OCI-LY3 (cell line): ENCODE results near the gene SYT11.

Experiments used
- H2AFZ ChIP-seq: fragments of 200-600, 300-600 bp; shearing (Covaris generic); 2 replicates; pipeline ENCODE4 v1.6.0; 2014; ENCODE audit warnings: antibody characterized with exemption, low read depth, low read length
- H3K27ac ChIP-seq: fragments of 200-600, 300-600 bp; sonication (generic); 2 replicates; pipeline ENCODE4 v1.5.1; 2014; ENCODE audit warnings: mild to moderate bottlenecking, low read length, moderate library complexity, mixed read lengths
- H3K27me3 ChIP-seq: fragments of 200-600, 300-600 bp; sonication (generic); 2 replicates; pipeline ENCODE4 v1.6.1; 2014; ENCODE audit warnings: low read depth, low read length, mixed read lengths
- H3K36me3 ChIP-seq: fragments of 200-600, 300-600 bp; sonication (generic); replicated peaks from 2 replicates; pipeline ENCODE3; 2014; ENCODE audit warnings: low read depth, low read length, mixed read lengths
- H3K4me1 ChIP-seq: fragments of 300-600, 200-600 bp; sonication (generic); 2 replicates; pipeline ENCODE4 v1.6.1; 2014; ENCODE audit warnings: low read length, mixed read lengths
- H3K4me2 ChIP-seq: fragments of 200-600, 300-600 bp; sonication (generic); 2 replicates; pipeline ENCODE4 v1.6.1; 2014; ENCODE audit warnings: low read length, mixed read lengths
- H3K4me3 ChIP-seq: fragments of 300-600, 200-600 bp; sonication (generic); 2 replicates; pipeline ENCODE4 v1.5.1; 2014; ENCODE audit warnings: antibody characterized with exemption, mild to moderate bottlenecking, low read length, moderate library complexity
- H3K79me2 ChIP-seq: fragments of 300-600, 200-600 bp; shearing (Covaris generic); 2 replicates; pipeline ENCODE4 v1.6.1; 2014; ENCODE audit warnings: mild to moderate bottlenecking, low read length, mixed read lengths
- H3K9ac ChIP-seq: fragments of 300-600, 200-600 bp; shearing (Covaris generic); 2 replicates; pipeline ENCODE4 v1.6.0; 2014; ENCODE audit warnings: mild to moderate bottlenecking, low read length, moderate library complexity
- H3K9me3 ChIP-seq: fragments of 200-600, 300-600 bp; shearing (Covaris generic); 2 replicates; pipeline ENCODE4 v1.6.1; 2014; ENCODE audit warnings: low read length, mixed read lengths; ENCODE audit not compliant: insufficient read depth
- H4K20me1 ChIP-seq: fragments of 200-600, 300-600 bp; sonication (generic); 2 replicates; pipeline ENCODE4 v1.6.1; 2016; ENCODE audit warnings: low read length, mixed read lengths; ENCODE audit not compliant: insufficient read depth
- EZH2phosphoT487 ChIP-seq: fragments of 200-600 bp; shearing (Covaris generic); IDR thresholded peaks from 2 replicates; pipeline ENCODE4 v1.6.1; 2018; ENCODE audit warnings: antibody characterized with exemption, mixed run types, low read depth
- TF ChIP-seq, protein P1 (sequence below): fragments of 200-600, 300-600 bp; sonication (generic); IDR thresholded peaks from 2 replicates; pipeline ENCODE4 v1.5.1; 2014; ENCODE audit warnings: antibody characterized with exemption, low read length, low read depth

Gene SYT11

GRCh38 chr1:155904261-155904660 lies 44.9 kb downstream of the SYT11 start:
- Histone ChIP-seq H3K9ac (no peak overlapping the region), H2AFZ (no peak overlapping the region), H4K20me1 (no peaks in the 10 kb centered on the region), H3K79me2 (no peaks in the 10 kb centered on the region), H3K27ac (no peak overlapping the region), H3K36me3 (peaks cover 38% of the 10 kb centered on the region), H3K4me1 (no peaks in the 10 kb centered on the region), H3K27me3 (no peaks in the 10 kb centered on the region), H3K4me2 (no peak overlapping the region), H3K4me3 (no peak overlapping the region), H3K9me3 (no peaks in the 10 kb centered on the region)
- TF ChIP-seq EZH2phosphoT487 = no peak
- TF ChIP-seq, protein P1, sequence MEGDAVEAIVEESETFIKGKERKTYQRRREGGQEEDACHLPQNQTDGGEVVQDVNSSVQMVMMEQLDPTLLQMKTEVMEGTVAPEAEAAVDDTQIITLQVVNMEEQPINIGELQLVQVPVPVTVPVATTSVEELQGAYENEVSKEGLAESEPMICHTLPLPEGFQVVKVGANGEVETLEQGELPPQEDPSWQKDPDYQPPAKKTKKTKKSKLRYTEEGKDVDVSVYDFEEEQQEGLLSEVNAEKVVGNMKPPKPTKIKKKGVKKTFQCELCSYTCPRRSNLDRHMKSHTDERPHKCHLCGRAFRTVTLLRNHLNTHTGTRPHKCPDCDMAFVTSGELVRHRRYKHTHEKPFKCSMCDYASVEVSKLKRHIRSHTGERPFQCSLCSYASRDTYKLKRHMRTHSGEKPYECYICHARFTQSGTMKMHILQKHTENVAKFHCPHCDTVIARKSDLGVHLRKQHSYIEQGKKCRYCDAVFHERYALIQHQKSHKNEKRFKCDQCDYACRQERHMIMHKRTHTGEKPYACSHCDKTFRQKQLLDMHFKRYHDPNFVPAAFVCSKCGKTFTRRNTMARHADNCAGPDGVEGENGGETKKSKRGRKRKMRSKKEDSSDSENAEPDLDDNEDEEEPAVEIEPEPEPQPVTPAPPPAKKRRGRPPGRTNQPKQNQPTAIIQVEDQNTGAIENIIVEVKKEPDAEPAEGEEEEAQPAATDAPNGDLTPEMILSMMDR = no peak

DNA sequence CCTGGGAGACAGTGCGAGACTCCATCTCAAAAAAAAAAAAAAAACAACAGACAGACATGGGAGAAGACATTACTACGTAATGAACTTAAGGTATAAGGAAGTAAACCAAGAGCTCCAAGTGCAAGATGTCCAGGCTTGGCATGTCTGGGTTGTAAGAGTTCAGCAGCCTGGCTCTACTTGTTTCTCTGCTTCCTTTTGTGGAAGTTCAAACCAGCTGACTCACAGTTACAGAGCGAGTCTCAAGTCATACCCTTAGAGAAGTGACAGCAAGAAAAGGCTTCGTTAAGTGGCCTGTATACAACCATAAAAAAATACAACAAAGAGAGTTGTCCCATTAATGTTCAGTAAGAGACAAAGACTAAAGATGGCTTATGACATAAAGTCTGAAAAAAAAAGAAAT lies 50.5 kb downstream of the SYT11 start:
- Histone ChIP-seq H2AFZ (no peak overlapping the region), H3K36me3 (peaks cover 40% of the 10 kb centered on the region), H3K27ac (no peak overlapping the region), H4K20me1 (no peaks in the 10 kb centered on the region), H3K4me3 (peak overlapping the region; percentile 81; the same call in 1 of the 2 replicates), H3K9ac (no peak overlapping the region; the same call in 1 of the 2 replicates), H3K4me1 (peaks cover 27% of the 10 kb centered on the region), H3K27me3 (no peaks in the 10 kb centered on the region), H3K9me3 (no peaks in the 10 kb centered on the region), H3K79me2 (peaks cover 7% of the 10 kb centered on the region), H3K4me2 (peak overlapping the region; percentile 75)
- no peak for TF ChIP-seq EZH2phosphoT487
- TF ChIP-seq, protein P1 = no peak

GRCh38 chr1:155910621-155911121 lies 51.3 kb downstream of the SYT11 start:
- Histone ChIP-seq H3K9me3 (no peaks in the 10 kb centered on the region), H2AFZ (no peak overlapping the region), H3K27me3 (no peaks in the 10 kb centered on the region), H3K9ac (peak overlapping the region; percentile 65), H3K4me3 (peak overlapping the region; percentile 81), H3K4me1 (peaks cover 27% of the 10 kb centered on the region), H3K36me3 (peaks cover 39% of the 10 kb centered on the region), H3K4me2 (peak overlapping the region; percentile 75), H3K79me2 (peaks cover 7% of the 10 kb centered on the region), H4K20me1 (no peaks in the 10 kb centered on the region), H3K27ac (peak overlapping the region; percentile 79)
- TF ChIP-seq EZH2phosphoT487 = no peak
- TF ChIP-seq, protein P1 = no peak

- no peaks in the 10 kb centered on the region for H3K9me3 ChIP-seq
- H2AFZ ChIP-seq = no peak within 1 kb of the TSS
- H3K27ac ChIP-seq = peak within 1 kb of the TSS; percentile 79
- peak within 1 kb of the TSS; percentile 75 for H3K4me2 ChIP-seq
- peaks cover 27% of the 10 kb centered on the region for H3K4me1 ChIP-seq
- no peak for TF ChIP-seq EZH2phosphoT487
- TF ChIP-seq, protein P1 = no peak
- H3K9ac ChIP-seq = peak within 1 kb of the TSS; percentile 65
- H3K79me2 ChIP-seq = peaks cover 7% of the 10 kb centered on the region
- H3K27me3 ChIP-seq = no peaks in the 10 kb centered on the region
- peak within 1 kb of the TSS; percentile 81 for H3K4me3 ChIP-seq
- H4K20me1 ChIP-seq = no peaks in the 10 kb centered on the region
- peaks cover 42% of the 10 kb centered on the region for H3K36me3 ChIP-seq
These were observed 52.0 kb downstream of the SYT11 start, which contains the start of gene RIT1 for GRCh38 chr1:155911156-155912055. Gene RIT1, minus strand, starts transcription at chr1:155911349. Its CDS starts 588 bp downstream, at chr1:155910761.
